Measurements from ENCODE around the gene SCN9A. TPM values are rescaled to one million over a fixed set of nuclear protein-coding genes. Genes with fewer than 3 reads are reported as not detected.
A peak's percentile ranks its signal among the peaks of the same experiment; 100 is the strongest.

Gene SCN9A
- total and polyA plus RNA-seq, 9 of the 15 experiments (the other 6 are each of a cell fraction or from before 2014, with no cell fraction given) = 1.4 to 22.8 (median 7.1) TPM

DNA sequence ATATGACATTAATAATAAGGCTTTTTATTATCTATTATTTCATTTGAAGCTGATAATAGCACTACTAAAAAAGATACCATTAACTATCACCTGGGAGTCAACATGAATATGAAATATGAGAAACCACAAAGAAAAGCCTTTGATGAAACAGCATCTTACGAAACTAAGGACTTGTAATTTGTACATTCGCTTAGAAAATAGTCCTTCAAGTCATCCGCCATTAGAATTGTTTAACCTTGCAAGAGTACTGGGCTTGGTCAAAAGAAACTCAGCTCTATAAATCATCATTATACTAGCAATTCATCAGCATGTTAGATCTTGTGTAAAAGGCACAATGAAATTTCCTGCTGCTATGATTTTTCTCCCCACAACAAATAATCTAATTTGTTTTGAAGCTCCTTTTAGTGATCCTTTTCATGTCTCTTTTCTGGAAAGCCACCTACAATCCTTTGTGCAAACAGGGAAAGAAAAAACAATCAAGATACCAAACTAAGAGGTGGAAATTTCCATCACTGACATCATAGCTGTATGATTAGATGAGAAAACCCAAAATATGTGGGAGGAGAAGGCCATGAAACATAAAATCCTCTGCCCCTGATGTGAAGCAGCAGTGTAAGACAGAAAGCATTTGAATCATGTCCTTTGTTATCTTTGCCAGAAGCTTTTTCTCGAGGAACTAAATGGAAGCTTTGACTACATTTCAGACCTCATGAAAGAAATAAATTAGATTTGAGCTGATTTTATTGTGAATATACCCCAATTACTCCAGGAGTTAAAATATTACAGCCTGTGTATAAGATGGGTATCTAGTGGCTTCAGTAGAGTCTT lies 31.2 kb downstream of the SCN9A start (continued):
- peak; percentile 32; the same call in 1 of the 2 replicates for TF ChIP-seq ATF3 (IDR thresholded peaks at IDR 0.05)
- TF ChIP-seq ATF3 (CRISPR knock-in tag; conservative IDR thresholded peaks at IDR 0.05) = no peak
- TF ChIP-seq FOXJ2 (tag; IDR thresholded peaks at IDR 0.05) = no peak
- TF ChIP-seq MTA2 (IDR thresholded peaks at IDR 0.05; ENCODE audit: low read depth) = no peak
- no peak for TF ChIP-seq ZNF830 (CRISPR knock-in tag; IDR thresholded peaks at IDR 0.05)
- TF ChIP-seq JUND (IDR thresholded peaks at IDR 0.05; ENCODE audit: borderline replicate concordance, low read depth, low read length) = peak; percentile 59; the same call in 1 of the 2 replicates
- 0 out of 3 replicates have a peak, but pooled peaks have one; percentile 20 for TF ChIP-seq JUND (tag; IDR thresholded peaks at IDR 0.05; ENCODE audit: borderline replicate concordance, low read depth, low read length)
- TF ChIP-seq, protein P1, sequence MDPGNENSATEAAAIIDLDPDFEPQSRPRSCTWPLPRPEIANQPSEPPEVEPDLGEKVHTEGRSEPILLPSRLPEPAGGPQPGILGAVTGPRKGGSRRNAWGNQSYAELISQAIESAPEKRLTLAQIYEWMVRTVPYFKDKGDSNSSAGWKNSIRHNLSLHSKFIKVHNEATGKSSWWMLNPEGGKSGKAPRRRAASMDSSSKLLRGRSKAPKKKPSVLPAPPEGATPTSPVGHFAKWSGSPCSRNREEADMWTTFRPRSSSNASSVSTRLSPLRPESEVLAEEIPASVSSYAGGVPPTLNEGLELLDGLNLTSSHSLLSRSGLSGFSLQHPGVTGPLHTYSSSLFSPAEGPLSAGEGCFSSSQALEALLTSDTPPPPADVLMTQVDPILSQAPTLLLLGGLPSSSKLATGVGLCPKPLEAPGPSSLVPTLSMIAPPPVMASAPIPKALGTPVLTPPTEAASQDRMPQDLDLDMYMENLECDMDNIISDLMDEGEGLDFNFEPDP (CRISPR knock-in tag; IDR thresholded peaks at IDR 0.05) = no peak
- TF ChIP-seq CTBP1 (IDR thresholded peaks at IDR 0.05; ENCODE audit: borderline replicate concordance) = peak; percentile 21; the same call in 1 of the 2 replicates
- TF ChIP-seq SOX6 (IDR thresholded peaks at IDR 0.05) = 0 out of 2 replicates have a peak, but pooled peaks have one; percentile 20
- no peak for TF ChIP-seq POLR3A (IDR thresholded peaks at IDR 0.05; ENCODE audit: borderline replicate concordance, extremely low read depth, insufficient read depth, insufficient read length)
- peak; percentile 26; the same call in 1 of the 2 replicates for TF ChIP-seq ARID1B (IDR thresholded peaks at IDR 0.05)
- TF ChIP-seq TBL1XR1 (IDR thresholded peaks at IDR 0.05; ENCODE audit: low read length in 2 of 2) = no peak
- no peak for TF ChIP-seq MAFG (tag; conservative IDR thresholded peaks at IDR 0.05)
